ENCODE data around the gene GJB2. TPM values are rescaled to one million over a fixed set of nuclear protein-coding genes. Genes with fewer than 3 reads are reported as not detected.

The GJB2 gene
- total and polyA plus RNA-seq, 10 of the 15 experiments (the other 5 are each of a cell fraction or from before 2014, with no cell fraction given), result 0.07 to 0.59 (median 0.31) TPM; not detected in 1

DNA sequence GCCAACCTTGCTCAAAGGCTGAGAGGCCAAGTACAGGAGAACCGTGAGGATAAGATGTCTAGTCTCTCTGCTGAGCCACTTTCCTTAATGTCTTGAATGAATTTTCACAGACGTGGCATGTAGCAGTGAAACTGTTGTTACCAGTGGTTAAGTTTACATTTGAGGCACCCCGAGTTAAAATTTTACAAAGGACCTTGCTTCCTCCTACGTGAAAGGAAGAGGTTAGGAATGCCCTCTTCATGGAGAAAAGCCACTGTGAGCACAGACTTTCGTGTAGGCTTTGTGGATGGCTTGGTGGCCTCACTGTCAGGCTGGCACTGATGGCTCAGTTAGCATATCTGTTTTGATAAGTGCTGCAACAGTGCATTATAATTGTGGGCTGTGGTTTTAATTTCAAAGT, 2.7 kb downstream of the GJB2 start:
- Histone ChIP-seq H3K27me3 (replicated peaks in 1 of 2; ENCODE audit: control insufficient read depth in 2 of 2, insufficient read depth in 2 of 2, low read length in 1 of 2) (peaks cover 7 to 21% of the 10 kb centered on the region in 2 experiments; a peak in 3 of 4 replicates), H3K4me1 (ENCODE audit: control insufficient read depth, insufficient read depth, low read length) (peaks cover 12% of the 10 kb centered on the region), H3K79me2 (ENCODE audit: control insufficient read depth, insufficient read depth, low read length) (no peaks in the 10 kb centered on the region), H3K4me2 (ENCODE audit: control insufficient read depth, insufficient read depth) (no peak overlapping the region), H3K9ac (ENCODE audit: control insufficient read depth, insufficient read depth, low read length) (no peak overlapping the region), H2AFZ (ENCODE audit: control insufficient read depth, low read depth, low read length) (no peak overlapping the region), H4K20me1 (ENCODE audit: control insufficient read depth, insufficient read depth) (no peaks in the 10 kb centered on the region), H3K4me3 (no peak overlapping the region), H3K9me3 (replicated peaks; ENCODE audit: control insufficient read depth, insufficient read depth, low read length) (no peaks in the 10 kb centered on the region), H3K27ac (ENCODE audit: control insufficient read depth, insufficient read depth) (no peak overlapping the region), H3K36me3 (ENCODE audit: control insufficient read depth in 2 of 2, insufficient read depth in 2 of 2, low read length in 1 of 2) (no peaks in the 10 kb centered on the region)
- 37% methylated on average over 5 of the region's 5 CpGs for WGBS (ENCODE audit: insufficient coverage, insufficient replicate concordance, low lambda C conversion rate, missing lambda C conversion rate)
- ChIA-PET POLR2A (no interaction called here), SMC1A (ENCODE audit: uncharacterized antibody, unreplicated experiment) (no interaction called here), RAD21 (ENCODE audit: unreplicated experiment) (interaction anchor here (0.6 to 1.5 kb wide), 2 partner anchors 10 to 735 kb away, joined by 3 read pairs; no protein-coding TSS in a partner anchor), CTCF (no interaction called here)
- DNase-seq (ENCODE audit: low read depth, low spot score) (no peak), ATAC-seq (no peak), FAIRE-seq (no peak)
- no TSS peak for BruUV-seq (replicated peaks)
- TF ChIP-seq ESRRA (IDR thresholded peaks at IDR 0.05; ENCODE audit: low read length) (no peak), MEF2A (IDR thresholded peaks at IDR 0.05; ENCODE audit: insufficient read depth, low read depth, low read length) (no peak), HDAC6 (IDR thresholded peaks at IDR 0.05; ENCODE audit: unreplicated experiment) (no peak), EGR1 (IDR thresholded peaks at IDR 0.05; ENCODE audit: borderline replicate concordance in 1 of 2, low read depth in 2 of 2, low read length in 2 of 2) (no peak), PAX5 (IDR thresholded peaks at IDR 0.05; ENCODE audit: borderline replicate concordance, low read depth, low read length) (no peak), BMI1 (IDR thresholded peaks at IDR 0.05; ENCODE audit: borderline replicate concordance) (no peak), ZSCAN29 (IDR thresholded peaks at IDR 0.05) (no peak), ZNF384 (IDR thresholded peaks at IDR 0.05; ENCODE audit: borderline replicate concordance, low read depth, low read length) (no peak), SUZ12 (IDR thresholded peaks at IDR 0.05; ENCODE audit: unreplicated experiment) (no peak), TBL1XR1 (IDR thresholded peaks at IDR 0.05; ENCODE audit: low read depth, low read length) (no peak)
- TF ChIP-seq, protein P1, sequence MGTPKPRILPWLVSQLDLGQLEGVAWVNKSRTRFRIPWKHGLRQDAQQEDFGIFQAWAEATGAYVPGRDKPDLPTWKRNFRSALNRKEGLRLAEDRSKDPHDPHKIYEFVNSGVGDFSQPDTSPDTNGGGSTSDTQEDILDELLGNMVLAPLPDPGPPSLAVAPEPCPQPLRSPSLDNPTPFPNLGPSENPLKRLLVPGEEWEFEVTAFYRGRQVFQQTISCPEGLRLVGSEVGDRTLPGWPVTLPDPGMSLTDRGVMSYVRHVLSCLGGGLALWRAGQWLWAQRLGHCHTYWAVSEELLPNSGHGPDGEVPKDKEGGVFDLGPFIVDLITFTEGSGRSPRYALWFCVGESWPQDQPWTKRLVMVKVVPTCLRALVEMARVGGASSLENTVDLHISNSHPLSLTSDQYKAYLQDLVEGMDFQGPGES (IDR thresholded peaks at IDR 0.05), result no peak
- intact Hi-C loops (cut with micrococcal nuclease; ENCODE audit: unreplicated experiment), result loop anchor here (5.0 kb wide), 1 partner anchor 222 kb away; no protein-coding TSS in a partner anchor
- in situ Hi-C loops (cut with MboI), result loop anchor here (25.0 kb wide), 1 partner anchor 647 kb away; no protein-coding TSS in a partner anchor

Data from GM12878 (cell line).